Fibroblast of pulmonary artery (primary cell): Measurements from ENCODE around the gene SKIC8.

Experiments used
- DNase-seq: peaks from one replicate; pipeline ENCODE4 v3.0.0-alpha.2; 2010; ENCODE audit warnings: low read depth
- H3K4me3 ChIP-seq: replicated peaks from 2 replicates; pipeline ENCODE4 v1.5.1; 2011; ENCODE audit warnings: low read depth, mild to moderate bottlenecking, control low read depth, low read length, moderate library complexity
- CTCF ChIP-seq: IDR thresholded peaks from 2 replicates; pipeline ENCODE4 v1.5.1; 2011; ENCODE audit warnings: mild to moderate bottlenecking, control low read depth, low read length, inconsistent platforms; ENCODE audit errors: missing control alignments

SKIC8 gene

DNA sequence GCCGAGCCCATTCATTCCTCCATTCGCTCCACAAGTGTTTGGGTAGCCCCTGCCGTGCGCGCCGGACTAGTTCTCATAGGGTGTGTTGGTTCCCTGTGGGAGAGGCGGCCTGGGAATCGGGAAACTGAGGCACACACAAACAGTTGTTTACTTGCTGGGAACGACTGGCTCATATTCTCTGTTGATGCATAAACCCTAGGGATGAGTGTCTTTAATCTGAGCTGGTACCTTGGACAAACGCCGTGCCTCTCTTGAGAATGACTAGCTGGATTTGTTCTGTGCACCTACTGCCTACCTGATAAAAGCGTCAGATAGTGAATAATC lies 34.3 kb downstream of the SKIC8 start:
- H3K4me3 ChIP-seq: peak overlapping the region; percentile 53
- no peak for TF ChIP-seq CTCF
- DNase-seq: no peak

GRCh38 chr15:78264304-78265136 lies 34.9 kb downstream of the SKIC8 start, which contains the start of gene DNAJA4:
TSS of gene DNAJA4 (plus strand) at chr15:78264562. CDS start at chr15:78264764, 202 bp downstream.
- DNase-seq: peak; percentile 38
- H3K4me3 ChIP-seq: peak within 1 kb of the TSS; percentile 53
- TF ChIP-seq CTCF: no peak

GRCh38 chr15:78263907-78264303 lies 35.5 kb downstream of the SKIC8 start:
- no peak overlapping the region for H3K4me3 ChIP-seq
- TF ChIP-seq CTCF: no peak
- no peak for DNase-seq

- TF ChIP-seq CTCF: no peak
- DNase-seq: no peak
- no peak overlapping the region for H3K4me3 ChIP-seq
These were observed 36.0 kb downstream of the SKIC8 start for GRCh38 chr15:78263351-78263781.

GRCh38 chr15:78261062-78261461 lies 38.3 kb downstream of the SKIC8 start:
- H3K4me3 ChIP-seq: no peak overlapping the region
- DNase-seq: no peak
- TF ChIP-seq CTCF: no peak

GRCh38 chr15:78260489-78260888 lies 38.9 kb downstream of the SKIC8 start:
- H3K4me3 ChIP-seq: no peak overlapping the region
- no peak for DNase-seq
- no peak for TF ChIP-seq CTCF

DNA sequence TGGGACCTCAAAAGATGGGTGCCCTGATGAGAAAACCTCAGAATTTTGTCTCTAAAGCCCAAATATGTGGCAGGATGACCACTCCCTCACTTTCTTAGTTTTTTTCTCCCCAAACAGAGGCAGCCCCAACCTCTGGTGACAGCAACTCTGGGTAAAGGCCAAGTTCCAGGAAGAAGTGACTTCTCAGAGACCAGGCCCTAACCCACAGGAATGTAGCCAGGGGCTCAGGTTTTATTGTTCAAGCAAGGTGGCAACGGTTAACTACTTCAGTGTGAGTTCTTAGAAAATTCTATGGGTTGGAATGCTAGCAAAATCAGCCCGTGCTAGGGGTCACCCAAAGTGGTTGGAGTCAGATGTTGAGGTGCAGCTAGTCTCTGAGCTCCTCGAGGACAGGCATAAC lies 40.2 kb downstream of the SKIC8 start:
- no peak overlapping the region for H3K4me3 ChIP-seq
- TF ChIP-seq CTCF: no peak
- DNase-seq: no peak
